GM12878 (cell line): ENCODE data around the gene RO60. TPM values are rescaled to one million over a fixed set of nuclear protein-coding genes. Genes with fewer than 3 reads are reported as not detected.

Experiments
- ATAC-seq: fragments of 200-7000 bp; cut with Tn5 transposase; 3 replicates; pipeline ENCODE4 v1.9.1; 2020; ENCODE audit warnings: mild to moderate bottlenecking, moderate library complexity
- BruUV-seq: library from RNA; stranded (reverse); fragments of 400-500 nt; replicated peaks from 2 replicates; lab custom pipeline; 2021; lab: Mats Ljungman, UMichigan
- CTCF ChIA-PET: fragments of 300-600 bp; sonication (Branson Sonifier 250); formaldehyde crosslinking; extraction: SDS; loops from one replicate; lab custom pipeline; 2021; ENCODE audit warnings: inconsistent platforms; lab: Yijun Ruan, JAX
- POLR2A ChIA-PET: fragments of 350-600 bp; formaldehyde crosslinking; extraction: SDS; loops from one replicate; lab custom pipeline; 2021; ENCODE audit warnings: inconsistent platforms; lab: Charles Lee
- RAD21 ChIA-PET: fragments of 300-600 bp; sonication (Branson Sonifier 250); formaldehyde crosslinking; loops from one replicate; lab custom pipeline; 2023; ENCODE audit warnings: antibody characterized with exemption; ENCODE audit not compliant: unreplicated experiment; lab: Charles Lee
- SMC1A ChIA-PET: fragments of 300-600 bp; sonication (Branson Sonifier 250); formaldehyde crosslinking; loops from one replicate; lab custom pipeline; 2023; ENCODE audit not compliant: unreplicated experiment, uncharacterized antibody; lab: Charles Lee
- DNase-seq: peaks from one replicate; pipeline ENCODE4 v3.0.0-alpha.2; 2011; ENCODE audit warnings: low read depth, low spot score
- FAIRE-seq: peaks from 3 replicates; lab custom pipeline; 2011; peaks lifted over from hg19 to GRCh38; lab: Jason Lieb, UNC
- H2AFZ ChIP-seq: 2 replicates; pipeline ENCODE4 v1.6.0; 2011; ENCODE audit warnings: low read depth, low read length, control low read depth; ENCODE audit not compliant: control insufficient read depth
- H3K27ac ChIP-seq: 2 replicates; pipeline ENCODE4 v1.5.1; 2011; ENCODE audit warnings: control low read depth; ENCODE audit not compliant: control insufficient read depth, insufficient read depth
- H3K27me3 ChIP-seq, 2 experiments: replicated peaks in 1 of 2; 2 replicates each; pipeline versions ENCODE4 v1.6.0 to v1.6.1; 2011; ENCODE audit warnings: low read length in 1 of 2; ENCODE audit not compliant: control insufficient read depth in 2 of 2, insufficient read depth in 2 of 2
- H3K36me3 ChIP-seq, 2 experiments: 2 replicates each; pipeline ENCODE4 v1.5.1; 2011; ENCODE audit warnings: low read length in 1 of 2; ENCODE audit not compliant: control insufficient read depth in 2 of 2, insufficient read depth in 2 of 2
- H3K4me1 ChIP-seq: 2 replicates; pipeline ENCODE4 v1.6.1; 2011; ENCODE audit warnings: mild to moderate bottlenecking, low read length, moderate library complexity, mixed read lengths; ENCODE audit not compliant: control insufficient read depth, insufficient read depth
- H3K4me2 ChIP-seq: 2 replicates; pipeline ENCODE4 v1.6.0; 2011; ENCODE audit warnings: control low read depth; ENCODE audit not compliant: control insufficient read depth, insufficient read depth
- H3K4me3 ChIP-seq: fragments of 200-600 bp; sonication (generic); 2 replicates; pipeline ENCODE4 v1.5.1; 2016
- H3K79me2 ChIP-seq: 2 replicates; pipeline ENCODE4 v1.6.0; 2011; ENCODE audit warnings: low read length; ENCODE audit not compliant: control insufficient read depth, insufficient read depth
- H3K9ac ChIP-seq: 2 replicates; pipeline ENCODE4 v1.8.0; 2011; ENCODE audit warnings: low read length, control low read depth, mixed read lengths; ENCODE audit not compliant: control insufficient read depth, insufficient read depth
- H3K9me3 ChIP-seq: replicated peaks from 3 replicates; pipeline ENCODE4 v1.5.1; 2011; ENCODE audit warnings: mild to moderate bottlenecking, low read length; ENCODE audit not compliant: control insufficient read depth, insufficient read depth
- H4K20me1 ChIP-seq: 2 replicates; pipeline ENCODE4 v1.6.0; 2011; ENCODE audit not compliant: control insufficient read depth, insufficient read depth
- BACH1 ChIP-seq: fragments of 450-650 bp; IDR thresholded peaks from 2 replicates; pipeline ENCODE4 v1.6.1; 2017; ENCODE audit warnings: mild to moderate bottlenecking, borderline replicate concordance
- EZH2 ChIP-seq: IDR thresholded peaks from 2 replicates; pipeline ENCODE4 v1.6.1; 2012; ENCODE audit warnings: low read depth, mild to moderate bottlenecking, control low read depth, inconsistent platforms, low read length, borderline replicate concordance; ENCODE audit not compliant: control insufficient read depth
- MEF2B ChIP-seq: fragments of 450-650 bp; IDR thresholded peaks from 2 replicates; pipeline ENCODE4 v1.6.1; 2018; ENCODE audit warnings: mild to moderate bottlenecking, moderate library complexity; ENCODE audit not compliant: partially characterized antibody, poor library complexity, severe bottlenecking
- PBX3 ChIP-seq: IDR thresholded peaks from 2 replicates; pipeline ENCODE4 v1.6.1; 2011; ENCODE audit warnings: mild to moderate bottlenecking, low read depth, low read length, moderate library complexity; ENCODE audit not compliant: insufficient replicate concordance
- PKNOX1 ChIP-seq: fragments of 450-650 bp; IDR thresholded peaks from 2 replicates; pipeline ENCODE4 v1.6.1; 2016; ENCODE audit warnings: mild to moderate bottlenecking
- ZNF592 ChIP-seq: fragments of 450-650 bp; IDR thresholded peaks from 2 replicates; pipeline ENCODE4 v1.6.1; 2017; ENCODE audit warnings: mild to moderate bottlenecking, moderate library complexity
- ZSCAN29 ChIP-seq: fragments of 450-650 bp; IDR thresholded peaks from 2 replicates; pipeline ENCODE4 v1.6.1; 2017; ENCODE audit warnings: mild to moderate bottlenecking, moderate library complexity
- WGBS: methylation state at CpG from one replicate; pipeline ENCODE4 v1.1.6; 2016; ENCODE audit warnings: low lambda C conversion rate; ENCODE audit not compliant: insufficient replicate concordance, insufficient coverage; ENCODE audit errors: missing lambda C conversion rate; 5-methylcytosine and 5-hydroxymethylcytosine counted together
- in situ Hi-C: fragments of 300-500 bp; cut with MboI; formaldehyde crosslinking; loops from 9 replicates; pipeline ENCODE4 v1.14.3; 2018; ENCODE audit warnings: mixed read lengths
- intact Hi-C: fragments of 100-400 bp; cut with micrococcal nuclease; formaldehyde crosslinking; loops from one replicate; pipeline ENCODE4 v1.14.2; 2022; ENCODE audit not compliant: unreplicated experiment
- polyA plus RNA-seq, 11 experiments: library from polyadenylated mRNA; depleted of rRNA in 4 of 11; unstranded in 6 of 11; stranded (reverse) in 5 of 11; fragments of >200 nt; fragmentation: Nextera tagmentation in 4 of 11; fragmentation: Illumina TruSeq in 1 of 11; extraction: Ambion mirVana in 4 of 11; extraction: Trizol in 1 of 11; gene quantifications; 1 replicate in 1 of 11; 2 replicates in 10 of 11; pipeline versions ENCODE4 v1.2.1 to v1.2.3, GENCODE V29; 2011 to 2016; ENCODE audit warnings: inconsistent platforms in 2 of 11, missing spikeins in 2 of 11, low read depth in 1 of 11
- total RNA-seq, 4 experiments: library from RNA; depleted of rRNA in 3 of 4; stranded (reverse); fragments of >200 nt in 3 of 4; fragmentation: Illumina TruSeq in 1 of 4; extraction: Trizol in 1 of 4; gene quantifications; 2 replicates each; pipeline versions ENCODE4 v1.2.1 to v1.2.3, GENCODE V29; 2013 to 2021

RO60 gene
- total and polyA plus RNA-seq, 10 of the 15 experiments (the other 5 are each of a cell fraction or from before 2014, with no cell fraction given) = 21.1 to 143 (median 83.1) TPM

- ChIA-PET CTCF (interaction anchor here (1.0 to 9.5 kb wide), 3 partner anchors 15 to 538 kb away, joined by 3 to 156 read pairs (median 42); no protein-coding TSS in a partner anchor), RAD21 (interaction anchor here (0.9 to 1.0 kb wide), 2 partner anchors 11 to 206 kb away, joined by 3 read pairs; no protein-coding TSS in a partner anchor), SMC1A (interaction anchor here (3.9 kb wide), 1 partner anchor 536 kb away, joined by 13 read pairs; no protein-coding TSS in a partner anchor), POLR2A (no interaction called here)
- in situ Hi-C loops = no loop called here
- no peak overlapping the region for H3K9ac ChIP-seq
- no peak overlapping the region for H3K27ac ChIP-seq
- no peak overlapping the region for H2AFZ ChIP-seq
- H3K79me2 ChIP-seq = no peaks in the 10 kb centered on the region
- H3K27me3 ChIP-seq = no peaks in the 10 kb centered on the region
- H4K20me1 ChIP-seq = no peaks in the 10 kb centered on the region
- no TSS peak for BruUV-seq
- no peaks in the 10 kb centered on the region; a peak in 1 of 4 replicates for H3K36me3 ChIP-seq
- no peak overlapping the region for H3K4me2 ChIP-seq
- intact Hi-C loops = loop anchor here (10.0 kb wide), 1 partner anchor 398 kb away; no protein-coding TSS in a partner anchor
- FAIRE-seq (no peak), DNase-seq (no peak), ATAC-seq (no peak)
- H3K9me3 ChIP-seq = no peaks in the 10 kb centered on the region
- TF ChIP-seq PKNOX1 (no peak), ZSCAN29 (no peak)
- H3K4me1 ChIP-seq = no peaks in the 10 kb centered on the region
- 74% methylated on average over 2 of the region's 2 CpGs for WGBS
- no peak overlapping the region for H3K4me3 ChIP-seq
These were observed 46.4 kb upstream of the RO60 start for GRCh38 chr1:193013005-193013404.

- DNase-seq (no peak), FAIRE-seq (no peak), ATAC-seq (no peak)
- Histone ChIP-seq H3K36me3 (no peaks in the 10 kb centered on the region; a peak in 1 of 4 replicates), H3K27me3 (no peaks in the 10 kb centered on the region), H3K79me2 (no peaks in the 10 kb centered on the region), H3K4me3 (no peak overlapping the region), H3K27ac (no peak overlapping the region), H2AFZ (no peak overlapping the region), H3K9ac (no peak overlapping the region), H3K4me2 (no peak overlapping the region), H3K9me3 (no peaks in the 10 kb centered on the region), H4K20me1 (no peaks in the 10 kb centered on the region), H3K4me1 (no peaks in the 10 kb centered on the region)
- in situ Hi-C loops (no loop called here), intact Hi-C loops (loop anchor here (10.0 kb wide), 1 partner anchor 399 kb away; no protein-coding TSS in a partner anchor)
- ChIA-PET SMC1A (interaction anchor here (1.3 to 3.9 kb wide), 5 partner anchors 16 to 536 kb away, joined by 4 to 14 read pairs (median 9); no protein-coding TSS in a partner anchor), CTCF (interaction anchor here (1.3 to 9.5 kb wide), 6 partner anchors 11 to 539 kb away, joined by 3 to 156 read pairs (median 7); no protein-coding TSS in a partner anchor), POLR2A (no interaction called here), RAD21 (interaction anchor here (0.9 to 1.0 kb wide), 2 partner anchors 11 to 206 kb away, joined by 3 read pairs; no protein-coding TSS in a partner anchor)
- 99% methylated on average over 7 of the region's 7 CpGs for WGBS
- BruUV-seq = no TSS peak
- TF ChIP-seq EZH2 = no peak
- no peak for TF ChIP-seq ZNF592
- no peak for TF ChIP-seq BACH1
- TF ChIP-seq PBX3 = no peak
- no peak for TF ChIP-seq MEF2B
These were observed 45.7 kb upstream of the RO60 start for GRCh38 chr1:193013707-193014106.
